GM12865 (cell line): ENCODE data around the gene SSTR3.

Source experiments
- DNase-seq: peaks from one replicate; pipeline ENCODE4 v3.0.0; 2010; ENCODE audit warnings: low read depth
- H3K4me3 ChIP-seq: 2 replicates; pipeline ENCODE4 v1.5.1; 2011; ENCODE audit warnings: mild to moderate bottlenecking, low read depth, low read length, control low read depth
- CTCF ChIP-seq: IDR thresholded peaks from 2 replicates; pipeline ENCODE4 v1.5.1; 2011; ENCODE audit warnings: low read length, control low read depth, low read depth, inconsistent platforms; ENCODE audit not compliant: insufficient read depth; ENCODE audit errors: missing control alignments

Gene SSTR3

GRCh38 chr22:37248251-37248650 lies 36.0 kb upstream of the SSTR3 start:
- TF ChIP-seq CTCF = no peak
- no peak overlapping the region for H3K4me3 ChIP-seq
- no peak for DNase-seq

- no peak overlapping the region for H3K4me3 ChIP-seq
- TF ChIP-seq CTCF = no peak
- DNase-seq = no peak
Observed at GRCh38 chr22:37245740-37246139, 33.5 kb upstream of the SSTR3 start.

DNA sequence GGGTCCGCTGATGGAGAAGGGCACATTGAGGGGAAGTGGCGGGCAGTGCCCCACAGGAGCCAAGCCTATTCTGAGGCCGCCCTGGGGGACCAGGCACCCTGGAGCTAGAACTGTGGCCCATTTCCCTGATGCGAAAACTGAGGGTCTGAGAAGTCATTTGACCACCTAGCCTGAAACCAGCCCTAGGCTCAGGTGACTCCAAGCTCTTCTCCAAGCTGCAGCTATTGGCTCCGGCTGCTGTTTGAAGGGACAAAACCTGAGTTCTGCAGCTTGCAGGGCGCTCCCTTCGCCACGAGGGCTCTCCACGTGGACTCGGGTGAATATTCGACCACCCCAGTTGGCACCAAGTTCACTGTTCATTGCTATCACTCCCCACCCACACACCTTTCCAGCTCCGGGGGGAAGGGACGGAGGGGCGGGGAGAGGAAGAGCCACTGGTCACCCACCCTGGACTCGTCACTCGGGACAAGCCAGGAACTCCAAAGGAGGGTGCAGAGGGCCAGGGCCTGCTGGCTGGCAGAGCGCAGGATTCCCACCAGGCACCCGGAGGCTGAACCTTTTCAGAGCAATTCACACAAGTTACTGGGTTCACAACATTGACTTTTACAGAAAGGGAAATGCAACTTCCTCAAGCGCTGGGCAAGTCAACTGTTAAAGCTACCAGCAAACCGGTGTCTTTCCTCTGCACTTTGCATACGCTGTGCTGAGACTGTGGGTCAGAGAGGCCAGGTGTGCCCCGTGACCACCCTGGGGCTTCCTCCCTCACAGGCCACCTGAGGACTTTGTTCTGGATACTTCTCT lies 32.8 kb upstream of the SSTR3 start:
- peak overlapping the region; percentile 86 for H3K4me3 ChIP-seq
- TF ChIP-seq CTCF = no peak
- peak; percentile 82 for DNase-seq

DNA sequence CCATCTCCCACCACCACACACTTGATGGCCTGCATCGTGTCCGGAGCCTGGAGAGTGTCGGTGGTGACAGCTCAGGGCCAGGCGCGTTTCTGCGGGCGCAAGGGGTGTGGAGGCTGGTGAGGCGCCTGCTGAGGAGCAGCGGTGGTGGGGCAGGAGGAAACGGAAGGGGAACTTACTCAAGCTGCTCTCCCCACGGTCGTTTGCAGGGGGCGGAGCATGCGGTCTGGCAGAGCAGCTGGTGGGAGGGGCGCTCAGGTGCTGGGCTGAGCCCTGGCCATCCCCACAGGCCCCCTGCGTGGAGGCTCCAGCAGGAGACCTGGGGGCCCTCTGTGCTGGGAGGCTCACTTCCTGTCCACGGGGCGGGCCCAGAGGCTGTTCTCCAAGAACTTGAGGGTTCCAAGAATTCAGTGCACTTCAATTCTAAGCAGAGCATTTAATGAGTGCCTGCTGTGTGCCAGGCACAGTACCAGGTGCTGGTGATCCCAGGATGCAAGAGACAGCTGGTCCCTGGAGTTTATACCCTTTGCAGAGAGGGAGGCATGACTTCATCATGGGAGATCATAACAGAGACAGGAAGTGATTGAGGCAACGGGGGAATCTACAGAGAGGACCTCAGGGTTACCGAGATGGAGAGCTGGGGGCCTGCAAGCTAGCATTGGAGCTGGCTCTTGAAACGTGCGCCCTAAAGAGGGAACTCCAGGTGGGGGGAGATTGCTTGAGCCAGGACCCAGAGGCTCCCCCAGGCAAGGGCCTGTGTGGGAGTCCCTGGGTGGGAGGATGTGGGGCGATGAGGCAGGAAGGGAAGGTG lies 32.0 kb upstream of the SSTR3 start, which contains the start of gene RAC2:
TSS of gene RAC2 (minus strand) at position 156 of the 808 bp plus-strand sequence. CDS start at position 35, 121 bp downstream.
- no peak for TF ChIP-seq CTCF
- H3K4me3 ChIP-seq = peak within 1 kb of the TSS; percentile 86
- DNase-seq = peak; percentile 95

GRCh38 chr22:37243402-37244113 lies 31.3 kb upstream of the SSTR3 start:
- peak overlapping the region; percentile 86 for H3K4me3 ChIP-seq
- no peak for DNase-seq

GRCh38 chr22:37242395-37242918 lies 30.2 kb upstream of the SSTR3 start:
- peak overlapping the region; percentile 86 for H3K4me3 ChIP-seq
- peak; percentile 95 for DNase-seq
- TF ChIP-seq CTCF = no peak

More at GRCh38 chr22:37243402-37244113, 31.3 kb upstream of the SSTR3 start:
- no peak for TF ChIP-seq CTCF
